Measurements from ENCODE around the gene BRCA1.

The BRCA1 gene

DNA sequence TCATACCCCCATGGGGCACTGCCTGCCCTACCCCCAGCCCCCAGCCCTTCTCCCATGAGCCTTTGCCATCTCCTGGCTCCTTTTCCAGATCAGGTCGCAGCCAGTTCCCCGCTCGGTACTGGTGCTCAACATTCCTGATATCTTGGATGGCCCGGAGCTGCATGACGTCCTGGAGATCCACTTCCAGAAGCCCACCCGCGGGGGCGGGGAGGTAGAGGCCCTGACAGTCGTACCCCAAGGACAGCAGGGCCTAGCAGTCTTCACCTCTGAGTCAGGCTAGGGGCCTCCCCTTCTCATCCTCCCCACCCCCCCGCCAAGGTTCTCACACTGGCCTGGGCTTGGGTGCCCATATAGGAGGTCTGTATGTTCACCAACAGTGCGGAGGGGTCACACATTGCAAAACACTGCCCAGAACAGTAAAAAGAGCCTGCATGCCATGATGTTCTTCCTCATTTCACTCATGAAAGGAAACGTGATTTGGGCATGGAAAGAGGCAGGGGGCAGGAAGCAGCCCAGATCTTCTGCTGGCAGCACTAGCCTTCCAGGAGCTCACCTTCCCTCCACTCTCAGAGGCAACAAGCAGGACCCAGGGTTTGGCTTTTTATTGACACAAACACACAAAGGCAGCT, 111.0 kb downstream of the BRCA1 start:
- Histone ChIP-seq H3K4me2 (ENCODE audit: low read length) (no peak overlapping the region), H3K27ac (no peak overlapping the region), H3K79me2 (no peaks in the 10 kb centered on the region), H2AFZ (no peak overlapping the region), H3K36me3 (ENCODE audit: control insufficient read depth, insufficient read depth, low read length) (no peaks in the 10 kb centered on the region), H3K27me3 (ENCODE audit: control insufficient read depth, insufficient read depth, low read length) (no peaks in the 10 kb centered on the region), H3K9me3 (ENCODE audit: control insufficient read depth, low read length) (no peaks in the 10 kb centered on the region), H3K4me1 (peaks cover 3% of the 10 kb centered on the region), H3K4me3 (ENCODE audit: low read depth, low read length) (no peak overlapping the region), H3K9ac (no peak overlapping the region)
- TF ChIP-seq CTCF (IDR thresholded peaks at IDR 0.05) = no peak

DNA sequence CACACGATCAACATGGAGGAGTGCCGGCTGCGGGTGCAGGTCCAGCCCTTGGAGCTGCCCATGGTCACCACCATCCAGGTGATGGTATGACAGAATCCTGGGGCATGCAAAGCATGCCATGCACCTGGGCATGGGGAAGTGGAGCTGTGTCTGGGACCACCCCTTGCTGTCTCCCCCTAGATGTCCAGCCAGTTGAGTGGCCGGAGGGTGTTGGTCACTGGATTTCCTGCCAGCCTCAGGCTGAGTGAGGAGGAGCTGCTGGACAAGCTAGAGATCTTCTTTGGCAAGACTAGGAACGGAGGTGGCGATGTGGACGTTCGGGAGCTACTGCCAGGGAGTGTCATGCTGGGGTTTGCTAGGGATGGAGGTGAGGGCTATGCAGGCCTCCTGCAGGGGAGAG, 111.9 kb downstream of the BRCA1 start:
- H3K4me1 ChIP-seq = no peaks in the 10 kb centered on the region
- no peaks in the 10 kb centered on the region for H3K36me3 ChIP-seq (ENCODE audit: control insufficient read depth, insufficient read depth, low read length)
- H2AFZ ChIP-seq = no peak overlapping the region
- H3K79me2 ChIP-seq = no peaks in the 10 kb centered on the region
- no peak overlapping the region for H3K9ac ChIP-seq
- no peak overlapping the region for H3K27ac ChIP-seq
- H3K27me3 ChIP-seq (ENCODE audit: control insufficient read depth, insufficient read depth, low read length) = no peaks in the 10 kb centered on the region
- no peak for TF ChIP-seq CTCF (IDR thresholded peaks at IDR 0.05)
- H3K4me2 ChIP-seq (ENCODE audit: low read length) = no peak overlapping the region
- H3K4me3 ChIP-seq (ENCODE audit: low read depth, low read length) = no peak overlapping the region
- H3K9me3 ChIP-seq (ENCODE audit: control insufficient read depth, low read length) = no peaks in the 10 kb centered on the region

- Histone ChIP-seq H2AFZ (no peak overlapping the region), H3K4me3 (ENCODE audit: low read depth, low read length) (no peak overlapping the region), H3K27me3 (ENCODE audit: control insufficient read depth, insufficient read depth, low read length) (no peaks in the 10 kb centered on the region), H3K4me2 (ENCODE audit: low read length) (no peak overlapping the region), H3K79me2 (no peaks in the 10 kb centered on the region), H3K9ac (no peak overlapping the region), H3K27ac (no peak overlapping the region), H3K36me3 (ENCODE audit: control insufficient read depth, insufficient read depth, low read length) (no peaks in the 10 kb centered on the region), H3K4me1 (peaks cover 1% of the 10 kb centered on the region), H3K9me3 (ENCODE audit: control insufficient read depth, low read length) (no peaks in the 10 kb centered on the region)
- no peak for TF ChIP-seq CTCF (IDR thresholded peaks at IDR 0.05)
Observed at GRCh38 chr17:43011728-43012472, 113.3 kb downstream of the BRCA1 start.

- H3K9me3 ChIP-seq (ENCODE audit: control insufficient read depth, low read length) = no peaks in the 10 kb centered on the region
- H3K36me3 ChIP-seq (ENCODE audit: control insufficient read depth, insufficient read depth, low read length) = no peaks in the 10 kb centered on the region
- no peaks in the 10 kb centered on the region for H3K79me2 ChIP-seq
- H3K4me2 ChIP-seq (ENCODE audit: low read length) = no peak overlapping the region
- H3K27ac ChIP-seq = no peak overlapping the region
- H2AFZ ChIP-seq = no peak overlapping the region
- peaks cover 4% of the 10 kb centered on the region for H3K4me1 ChIP-seq
- TF ChIP-seq CTCF (IDR thresholded peaks at IDR 0.05) = no peak
- no peak overlapping the region for H3K4me3 ChIP-seq (ENCODE audit: low read depth, low read length)
- no peaks in the 10 kb centered on the region for H3K27me3 ChIP-seq (ENCODE audit: control insufficient read depth, insufficient read depth, low read length)
- H3K9ac ChIP-seq = no peak overlapping the region
Observed at GRCh38 chr17:43010667-43011308, 114.4 kb downstream of the BRCA1 start.
